GM18951 (cell line): ENCODE results near the gene NKAIN4.

Experiments used
- POLR2A ChIP-seq: IDR thresholded peaks from 4 replicates; pipeline ENCODE4 v1.6.1; 2011; ENCODE audit warnings: mild to moderate bottlenecking; ENCODE audit not compliant: insufficient read length, insufficient read depth; ENCODE audit errors: extremely low read depth
- in situ Hi-C: fragments of 300-500 bp; cut with MboI; formaldehyde crosslinking; loops from one replicate; pipeline ENCODE4 v1.12.0; 2022; ENCODE audit warnings: low sequenced_read_pairs, mixed read lengths, inconsistent platforms; ENCODE audit not compliant: unreplicated experiment

NKAIN4 gene

GRCh38 chr20:63292292-63292701, 38.0 kb upstream of the NKAIN4 start:
- no peak for TF ChIP-seq POLR2A
- in situ Hi-C loops, result no loop called here

GRCh38 chr20:63291811-63292210, 37.5 kb upstream of the NKAIN4 start:
- in situ Hi-C loops, result no loop called here
- TF ChIP-seq POLR2A, result no peak

GRCh38 chr20:63290677-63291472, 36.6 kb upstream of the NKAIN4 start:
- no peak for TF ChIP-seq POLR2A
- in situ Hi-C loops, result no loop called here

- in situ Hi-C loops, result no loop called here
- no peak for TF ChIP-seq POLR2A
Observed at GRCh38 chr20:63290136-63290676, 35.9 kb upstream of the NKAIN4 start.

GRCh38 chr20:63289311-63290135, 35.3 kb upstream of the NKAIN4 start:
- in situ Hi-C loops, result no loop called here
- TF ChIP-seq POLR2A, result peak; percentile 9

DNA sequence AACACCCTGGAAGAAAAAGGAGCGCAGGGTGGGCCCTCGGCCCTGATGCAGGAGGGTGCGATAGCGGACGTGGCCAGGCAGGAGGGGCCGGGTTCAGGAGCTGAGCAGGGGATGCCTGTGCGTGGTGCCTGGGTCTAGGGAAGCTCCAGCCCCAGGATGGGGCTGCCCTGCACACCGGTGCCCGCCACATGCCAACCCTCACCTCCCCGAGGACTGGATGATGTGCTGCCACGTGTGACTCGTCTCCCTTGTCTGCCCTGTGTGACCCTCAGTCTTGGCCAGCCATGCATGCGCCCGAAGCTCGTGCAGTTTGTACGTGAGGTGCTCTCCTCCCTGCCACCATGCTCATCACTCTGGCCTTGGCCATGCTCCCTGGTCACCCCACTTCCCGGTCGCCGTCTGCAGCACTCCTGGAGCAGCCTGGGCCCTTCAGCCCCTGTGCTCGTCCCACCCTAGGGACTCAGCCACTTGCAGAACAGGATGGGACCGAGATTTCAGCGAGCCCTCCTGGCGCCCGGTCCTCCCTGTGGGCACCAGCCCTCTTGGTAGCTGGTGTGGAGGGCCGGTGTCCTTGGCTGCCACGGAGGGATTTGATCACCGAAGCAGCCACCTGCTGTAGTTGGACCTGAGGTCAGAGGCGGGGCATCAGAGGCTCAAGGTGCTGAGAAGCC, 34.5 kb upstream of the NKAIN4 start:
- in situ Hi-C loops, result no loop called here
- TF ChIP-seq POLR2A, result no peak

DNA sequence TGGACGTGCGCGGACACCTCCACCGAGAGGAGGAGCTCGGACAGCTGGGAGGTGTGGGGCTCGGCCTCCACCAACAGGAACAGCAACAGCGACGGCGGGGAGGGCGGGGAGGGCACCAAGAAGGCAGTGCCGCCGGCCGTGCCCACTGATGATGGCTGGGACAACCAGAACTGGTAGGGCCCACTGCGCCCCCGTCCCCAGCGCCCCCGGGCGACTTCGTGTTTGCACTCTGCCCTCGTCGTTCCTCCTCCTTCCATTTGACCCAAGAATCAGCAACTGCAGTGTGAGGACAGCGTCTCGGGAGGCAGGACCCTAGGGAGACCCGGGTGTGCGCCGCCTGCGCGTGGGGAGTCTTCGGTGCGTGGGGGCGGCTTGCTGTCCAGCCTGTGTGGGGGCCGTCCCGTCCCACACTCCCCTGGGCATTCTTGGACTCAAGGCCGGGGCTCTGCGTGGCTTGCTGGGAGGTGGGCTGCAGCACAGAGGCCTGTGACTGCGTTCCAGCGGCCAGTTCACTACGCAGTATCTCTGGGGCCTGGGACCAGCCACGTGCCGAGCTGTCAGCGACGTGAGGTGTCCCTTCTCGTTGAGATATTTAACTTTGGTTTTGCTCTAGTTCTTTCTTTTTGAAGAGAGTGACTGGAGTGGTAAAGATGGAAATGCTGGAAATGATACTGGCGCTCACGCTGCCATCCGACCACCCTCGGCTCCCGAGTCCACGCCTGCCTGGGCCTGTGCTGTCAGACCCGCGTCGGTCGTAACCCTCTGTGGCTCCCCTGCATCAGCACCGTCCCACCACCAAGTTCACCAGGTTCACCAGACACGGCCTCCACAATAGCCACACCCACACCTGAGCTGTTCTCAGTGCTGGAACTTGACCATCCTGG, 33.7 kb upstream of the NKAIN4 start:
- TF ChIP-seq POLR2A, result no peak
- in situ Hi-C loops, result no loop called here

- in situ Hi-C loops, result no loop called here
- no peak for TF ChIP-seq POLR2A
Observed at GRCh38 chr20:63286781-63287696, 32.8 kb upstream of the NKAIN4 start.

DNA sequence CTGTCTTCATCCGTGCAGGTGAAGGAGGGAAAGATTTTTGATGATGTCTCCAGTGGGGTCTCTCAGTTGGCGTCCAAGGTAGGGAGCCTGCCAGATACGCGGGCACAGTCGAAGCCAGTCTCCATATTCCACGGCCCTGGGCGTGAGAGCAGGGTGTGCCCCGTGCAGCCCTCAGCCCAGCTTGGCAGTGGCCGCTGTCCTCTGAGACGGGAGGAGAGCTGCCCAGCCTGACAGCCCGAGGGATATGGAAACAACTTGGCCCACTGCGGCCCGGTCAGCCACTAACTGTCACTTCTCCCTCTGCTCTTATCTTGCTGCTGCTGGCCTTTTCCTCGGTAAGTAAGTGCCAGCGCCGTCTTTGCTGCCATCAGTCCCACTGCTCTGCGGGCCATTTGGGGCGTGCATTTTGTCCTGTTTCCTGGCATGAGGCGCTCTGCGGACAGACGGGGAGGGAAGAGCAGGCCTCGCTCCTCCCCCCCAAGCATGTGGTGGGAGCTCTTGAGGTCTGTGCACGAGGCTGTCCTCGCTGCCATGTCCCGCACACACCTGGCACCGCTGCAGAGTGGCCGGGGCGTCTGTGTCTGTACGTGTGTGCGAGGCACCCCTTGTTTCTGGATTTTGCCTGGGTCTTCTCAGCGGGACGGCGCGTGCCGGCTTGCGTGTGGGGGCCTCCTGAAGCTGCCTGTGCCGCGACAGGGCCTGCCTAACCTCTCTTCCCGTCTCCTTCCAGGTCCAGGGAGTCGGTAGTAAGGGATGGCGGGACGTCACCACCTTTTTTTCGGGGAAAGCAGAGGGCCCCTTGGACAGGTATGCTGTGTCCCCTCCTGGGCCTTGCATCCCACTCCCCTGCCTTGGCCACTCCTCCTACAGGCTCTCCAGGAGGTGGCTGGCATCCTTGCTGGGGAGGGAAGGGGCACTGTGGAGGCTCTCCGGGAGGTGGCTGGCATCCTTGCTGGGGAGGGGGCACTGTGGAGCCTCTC, 31.7 kb upstream of the NKAIN4 start:
- in situ Hi-C loops, result no loop called here
- no peak for TF ChIP-seq POLR2A

DNA sequence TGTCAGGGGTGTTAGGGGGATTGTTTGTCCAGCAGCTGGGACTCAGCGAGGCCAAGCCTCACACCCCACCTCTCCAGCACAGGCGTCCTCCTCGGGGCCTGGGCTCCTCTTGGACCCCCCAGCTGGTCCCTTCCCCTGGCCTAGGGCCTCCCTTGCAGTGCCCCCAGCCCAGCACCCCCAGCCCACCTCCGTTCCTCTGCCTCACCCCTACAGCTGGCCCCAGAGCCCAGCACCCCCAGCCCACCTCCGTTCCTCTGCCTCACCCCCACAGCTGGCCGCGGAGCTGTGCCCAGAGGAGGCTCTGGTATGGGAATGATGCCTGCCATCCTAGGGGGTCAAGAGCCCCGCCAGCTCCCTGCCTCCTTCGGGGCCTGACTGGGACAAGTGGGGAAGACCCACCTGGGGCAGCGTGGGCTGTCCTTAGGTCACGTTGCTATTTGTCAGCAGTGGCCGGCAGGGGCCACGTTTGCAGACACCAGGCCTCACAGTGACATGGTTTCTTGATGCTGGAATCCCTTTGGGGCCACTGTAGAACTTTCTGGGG, 30.8 kb upstream of the NKAIN4 start:
- in situ Hi-C loops, result no loop called here
- no peak for TF ChIP-seq POLR2A
